Fibroblast of villous mesenchyme (primary cell): Measurements from ENCODE around the gene MTPN. TPM values are rescaled to one million over a fixed set of nuclear protein-coding genes. Genes with fewer than 3 reads are reported as not detected.
A peak's percentile ranks its signal among the peaks of the same experiment; 100 is the strongest.

Source experiments
- DNase-seq: peaks from one replicate; pipeline ENCODE4 v3.0.0-alpha.2; 2010; ENCODE audit warnings: low read depth
- H3K4me3 ChIP-seq: 2 replicates; pipeline ENCODE4 v1.5.1; 2011; ENCODE audit warnings: low read depth, mild to moderate bottlenecking, low read length
- total RNA-seq: library from RNA; depleted of rRNA; stranded (reverse); fragments of >200 nt; gene quantifications from 2 replicates; pipeline ENCODE4 v1.2.3, GENCODE V29; 2012
- TF ChIP-seq, protein P1 (sequence below): IDR thresholded peaks from 2 replicates; pipeline ENCODE4 v1.5.1; 2012; ENCODE audit warnings: low read depth, mild to moderate bottlenecking, low read length; ENCODE audit not compliant: insufficient read depth

Gene MTPN
- 138 and 158 TPM in 2 replicates for total RNA-seq

DNA sequence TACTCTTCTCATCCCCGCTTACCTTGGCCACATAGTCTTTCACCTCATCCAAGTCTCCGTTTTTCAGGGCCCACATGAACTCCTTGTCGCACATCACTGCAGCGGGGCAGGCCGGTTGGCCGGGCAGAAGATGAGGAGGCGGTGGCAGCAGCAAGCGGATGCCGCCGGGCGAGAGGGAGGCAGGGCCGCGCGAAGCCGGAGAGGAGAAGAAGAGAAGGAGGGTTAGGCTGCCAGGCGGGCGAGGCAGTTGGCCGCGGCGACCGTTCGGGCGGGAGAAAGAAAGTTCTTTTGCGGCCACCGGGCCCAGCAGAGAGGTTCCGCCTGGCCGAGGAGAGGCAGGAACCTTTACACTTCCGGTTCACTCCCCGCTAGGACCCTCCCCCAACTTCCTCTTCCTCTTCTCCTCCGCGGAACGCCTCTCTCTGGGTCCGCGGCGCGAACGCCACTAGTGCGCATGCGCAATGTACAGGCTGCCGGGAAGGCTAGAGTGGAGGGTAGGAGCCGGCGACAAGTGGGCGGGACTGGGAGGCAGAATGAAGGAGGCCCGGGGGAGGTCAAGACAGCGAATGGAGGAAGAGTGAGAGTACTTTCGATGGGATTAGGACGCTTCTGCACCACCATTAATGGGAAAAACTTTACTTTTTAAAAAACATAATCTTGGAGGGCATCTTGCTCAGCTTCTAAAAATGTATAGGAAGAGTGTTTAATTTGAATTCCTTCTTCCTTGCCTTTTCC lies at the start of gene MTPN:
TSS of gene MTPN (minus strand) at position 353 of the 735 bp plus-strand sequence. CDS start at position 94, 259 bp downstream.
- TF ChIP-seq, protein P1, sequence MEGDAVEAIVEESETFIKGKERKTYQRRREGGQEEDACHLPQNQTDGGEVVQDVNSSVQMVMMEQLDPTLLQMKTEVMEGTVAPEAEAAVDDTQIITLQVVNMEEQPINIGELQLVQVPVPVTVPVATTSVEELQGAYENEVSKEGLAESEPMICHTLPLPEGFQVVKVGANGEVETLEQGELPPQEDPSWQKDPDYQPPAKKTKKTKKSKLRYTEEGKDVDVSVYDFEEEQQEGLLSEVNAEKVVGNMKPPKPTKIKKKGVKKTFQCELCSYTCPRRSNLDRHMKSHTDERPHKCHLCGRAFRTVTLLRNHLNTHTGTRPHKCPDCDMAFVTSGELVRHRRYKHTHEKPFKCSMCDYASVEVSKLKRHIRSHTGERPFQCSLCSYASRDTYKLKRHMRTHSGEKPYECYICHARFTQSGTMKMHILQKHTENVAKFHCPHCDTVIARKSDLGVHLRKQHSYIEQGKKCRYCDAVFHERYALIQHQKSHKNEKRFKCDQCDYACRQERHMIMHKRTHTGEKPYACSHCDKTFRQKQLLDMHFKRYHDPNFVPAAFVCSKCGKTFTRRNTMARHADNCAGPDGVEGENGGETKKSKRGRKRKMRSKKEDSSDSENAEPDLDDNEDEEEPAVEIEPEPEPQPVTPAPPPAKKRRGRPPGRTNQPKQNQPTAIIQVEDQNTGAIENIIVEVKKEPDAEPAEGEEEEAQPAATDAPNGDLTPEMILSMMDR = no peak
- peak within 1 kb of the TSS; percentile 93 for H3K4me3 ChIP-seq
- DNase-seq = peak; percentile 95

- DNase-seq = no peak
- no peak overlapping the region for H3K4me3 ChIP-seq
- TF ChIP-seq, protein P1 = no peak
Observed at GRCh38 chr7:136026209-136026608, 49.0 kb upstream of the MTPN start.

GRCh38 chr7:136023134-136023869 lies 46.1 kb upstream of the MTPN start:
- H3K4me3 ChIP-seq = no peak overlapping the region
- DNase-seq = no peak
- TF ChIP-seq, protein P1 = no peak

GRCh38 chr7:136020556-136020955 lies 43.4 kb upstream of the MTPN start:
- TF ChIP-seq, protein P1 = no peak

DNA sequence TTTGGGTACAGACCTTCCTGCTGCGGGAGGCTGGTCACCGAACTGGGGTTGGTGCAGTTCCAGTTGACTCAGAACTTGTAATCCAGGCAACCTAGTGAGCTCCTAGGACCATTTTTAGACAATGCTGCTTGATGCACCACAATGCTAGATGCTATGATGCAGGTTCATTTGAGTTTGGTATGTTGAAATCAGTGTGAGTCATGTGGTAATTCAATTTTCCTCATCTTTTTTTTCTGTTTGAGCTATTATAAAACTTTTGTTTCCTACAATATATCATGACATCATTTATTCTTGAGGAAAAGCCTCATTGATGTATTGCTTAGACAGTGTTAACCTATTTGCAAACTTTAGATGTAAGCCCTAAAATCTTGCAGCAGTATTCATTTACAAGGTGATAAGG lies 40.9 kb upstream of the MTPN start:
- TF ChIP-seq, protein P1 = no peak

More at GRCh38 chr7:136020556-136020955, 43.4 kb upstream of the MTPN start:
- DNase-seq = no peak
- no peak overlapping the region for H3K4me3 ChIP-seq

DNA sequence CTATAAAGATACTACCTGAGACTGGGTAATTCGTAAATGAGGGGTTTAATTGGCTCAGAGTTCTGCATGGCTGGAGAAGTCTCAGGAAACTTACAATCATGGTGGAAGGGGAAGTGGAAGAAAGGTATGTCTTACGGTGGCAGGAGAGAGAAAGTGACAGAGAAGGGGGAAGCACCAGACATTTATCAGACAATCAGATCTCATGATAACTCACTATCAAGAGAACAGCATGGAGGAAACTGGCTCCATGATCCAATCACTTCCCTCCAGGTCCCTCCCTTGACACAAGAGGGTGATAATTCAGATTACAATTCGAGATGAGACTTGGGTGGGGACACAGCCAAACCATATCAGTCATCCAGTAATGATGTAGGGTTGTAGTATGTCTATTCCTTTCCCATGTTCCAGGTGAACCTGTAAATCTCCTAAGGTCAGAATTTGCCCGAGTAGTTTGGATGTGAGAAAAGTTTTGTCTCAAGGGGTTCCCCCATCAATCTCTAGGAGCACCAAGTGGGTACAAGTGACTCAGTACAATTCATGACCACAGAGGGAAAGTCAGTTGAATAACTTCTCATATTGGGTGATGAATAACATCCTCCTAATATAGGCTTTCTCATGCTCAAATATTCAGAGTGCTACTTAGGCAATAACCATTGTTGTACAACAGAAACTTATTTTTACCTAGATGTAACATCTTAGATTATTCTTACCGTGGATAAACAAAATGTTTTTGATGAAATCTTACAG lies 39.7 kb upstream of the MTPN start:
- no peak overlapping the region for H3K4me3 ChIP-seq
- no peak for DNase-seq
- TF ChIP-seq, protein P1 = no peak

More for the DNA sequence above, 40.9 kb upstream of the MTPN start:
- DNase-seq = no peak
- no peak overlapping the region for H3K4me3 ChIP-seq
